WTC11 (cell line): Measurements from ENCODE around the gene DNAH1.

Source experiments
- CREB1 ChIP-seq: sonication (generic); formaldehyde crosslinking; IDR thresholded peaks from 2 replicates; pipeline ENCODE4 v1.8.0; 2023; ENCODE audit warnings: mild to moderate bottlenecking, missing genetic modification reagents
- GABPB1 ChIP-seq: sonication (generic); formaldehyde crosslinking; IDR thresholded peaks from 2 replicates; pipeline ENCODE4 v1.8.1; 2023; ENCODE audit warnings: mild to moderate bottlenecking, missing genetic modification reagents
- GTF2I ChIP-seq: fragments of 250-450 bp; sonication (Bioruptor Pico); conservative IDR thresholded peaks from 2 replicates; pipeline ENCODE4 v1.4.0; 2021; ENCODE audit warnings: mild to moderate bottlenecking
- KAT7 ChIP-seq: sonication (generic); formaldehyde crosslinking; IDR thresholded peaks from 2 replicates; pipeline ENCODE4 v1.8.1; 2023; ENCODE audit warnings: missing genetic modification reagents, mild to moderate bottlenecking, borderline replicate concordance
- NFYB ChIP-seq: sonication (generic); formaldehyde crosslinking; conservative IDR thresholded peaks from 2 replicates; pipeline ENCODE4 v1.8.0; 2022; ENCODE audit warnings: low read depth, missing genetic modification reagents
- SMAD3 ChIP-seq: sonication (generic); formaldehyde crosslinking; IDR thresholded peaks from 2 replicates; pipeline ENCODE4 v1.8.0; 2022; ENCODE audit warnings: missing genetic modification reagents, mild to moderate bottlenecking, borderline replicate concordance
- TCF7 ChIP-seq: sonication (generic); formaldehyde crosslinking; IDR thresholded peaks from 2 replicates; pipeline ENCODE4 v1.8.0; 2022; ENCODE audit warnings: mild to moderate bottlenecking, low read depth, missing genetic modification reagents, moderate library complexity
- TF ChIP-seq, protein P1 (sequence below): sonication (generic); formaldehyde crosslinking; conservative IDR thresholded peaks from 2 replicates; pipeline ENCODE4 v1.8.1; 2022; ENCODE audit warnings: mild to moderate bottlenecking, missing genetic modification reagents
- TF ChIP-seq, protein P2 (sequence below): fragments of 200-600 bp; IDR thresholded peaks from 2 replicates; pipeline ENCODE4 v1.8.0; 2022; ENCODE audit warnings: antibody characterized with exemption
- TF ChIP-seq, protein P3 (sequence below): sonication (generic); formaldehyde crosslinking; IDR thresholded peaks from 2 replicates; pipeline ENCODE4 v1.8.1; 2022; ENCODE audit warnings: low read depth, missing genetic modification reagents, borderline replicate concordance
- TF ChIP-seq, protein P4 (sequence below): sonication (generic); formaldehyde crosslinking; IDR thresholded peaks from 2 replicates; pipeline ENCODE4 v1.8.1; 2023; ENCODE audit warnings: mild to moderate bottlenecking, moderate library complexity, missing genetic modification reagents
- TF ChIP-seq, protein P5 (sequence below): sonication (generic); formaldehyde crosslinking; IDR thresholded peaks from 2 replicates; pipeline ENCODE4 v1.8.1; 2023; ENCODE audit warnings: mild to moderate bottlenecking, missing genetic modification reagents
- TF ChIP-seq, protein P6 (sequence below): sonication (generic); formaldehyde crosslinking; IDR thresholded peaks from 2 replicates; pipeline ENCODE4 v1.8.1; 2023; ENCODE audit warnings: mild to moderate bottlenecking, missing genetic modification reagents, moderate library complexity

DNA sequence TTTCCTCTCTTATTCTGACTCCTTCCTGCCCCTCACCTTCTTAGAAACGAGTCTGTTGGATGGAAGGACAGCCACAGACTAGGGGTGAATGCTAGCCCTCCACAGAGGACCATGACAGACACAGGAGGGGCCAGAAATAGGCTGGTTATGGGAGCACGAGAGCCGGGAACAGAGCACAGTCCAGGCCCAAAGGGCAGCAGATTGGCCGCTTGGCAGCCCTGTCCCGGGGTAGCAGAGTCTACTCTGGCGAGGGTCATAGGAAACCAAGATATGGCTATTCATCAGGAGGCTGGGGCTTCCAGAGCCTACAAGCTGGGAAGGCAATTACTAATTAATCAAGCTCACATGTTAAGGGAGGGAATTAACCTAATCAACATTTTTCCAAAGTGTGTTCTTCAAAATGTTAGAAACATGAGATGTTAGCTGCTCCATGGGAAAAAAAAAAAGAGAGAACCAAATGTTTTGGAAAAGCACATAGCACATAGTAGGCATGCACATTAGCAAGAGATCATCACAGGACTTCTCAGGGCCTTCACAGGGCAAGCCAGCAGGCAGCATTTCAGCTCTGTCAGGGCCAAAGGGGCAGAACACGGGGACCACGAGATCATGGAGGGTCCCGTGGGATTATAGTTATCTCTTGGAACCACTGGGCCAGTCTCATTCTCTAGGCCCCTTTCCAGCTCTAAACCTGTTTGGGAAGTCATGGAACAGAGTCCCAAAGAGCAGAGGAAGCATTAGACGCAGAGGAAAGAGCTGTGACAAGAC lies 115.5 kb downstream of the DNAH1 start:
- TF ChIP-seq, protein P1, sequence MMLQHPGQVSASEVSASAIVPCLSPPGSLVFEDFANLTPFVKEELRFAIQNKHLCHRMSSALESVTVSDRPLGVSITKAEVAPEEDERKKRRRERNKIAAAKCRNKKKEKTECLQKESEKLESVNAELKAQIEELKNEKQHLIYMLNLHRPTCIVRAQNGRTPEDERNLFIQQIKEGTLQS (CRISPR knock-in tag) = no peak
- no peak for TF ChIP-seq GABPB1 (CRISPR knock-in tag)
- TF ChIP-seq, protein P2, sequence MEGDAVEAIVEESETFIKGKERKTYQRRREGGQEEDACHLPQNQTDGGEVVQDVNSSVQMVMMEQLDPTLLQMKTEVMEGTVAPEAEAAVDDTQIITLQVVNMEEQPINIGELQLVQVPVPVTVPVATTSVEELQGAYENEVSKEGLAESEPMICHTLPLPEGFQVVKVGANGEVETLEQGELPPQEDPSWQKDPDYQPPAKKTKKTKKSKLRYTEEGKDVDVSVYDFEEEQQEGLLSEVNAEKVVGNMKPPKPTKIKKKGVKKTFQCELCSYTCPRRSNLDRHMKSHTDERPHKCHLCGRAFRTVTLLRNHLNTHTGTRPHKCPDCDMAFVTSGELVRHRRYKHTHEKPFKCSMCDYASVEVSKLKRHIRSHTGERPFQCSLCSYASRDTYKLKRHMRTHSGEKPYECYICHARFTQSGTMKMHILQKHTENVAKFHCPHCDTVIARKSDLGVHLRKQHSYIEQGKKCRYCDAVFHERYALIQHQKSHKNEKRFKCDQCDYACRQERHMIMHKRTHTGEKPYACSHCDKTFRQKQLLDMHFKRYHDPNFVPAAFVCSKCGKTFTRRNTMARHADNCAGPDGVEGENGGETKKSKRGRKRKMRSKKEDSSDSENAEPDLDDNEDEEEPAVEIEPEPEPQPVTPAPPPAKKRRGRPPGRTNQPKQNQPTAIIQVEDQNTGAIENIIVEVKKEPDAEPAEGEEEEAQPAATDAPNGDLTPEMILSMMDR = no peak
- TF ChIP-seq GTF2I (CRISPR knock-in tag) = no peak
- TF ChIP-seq, protein P3, sequence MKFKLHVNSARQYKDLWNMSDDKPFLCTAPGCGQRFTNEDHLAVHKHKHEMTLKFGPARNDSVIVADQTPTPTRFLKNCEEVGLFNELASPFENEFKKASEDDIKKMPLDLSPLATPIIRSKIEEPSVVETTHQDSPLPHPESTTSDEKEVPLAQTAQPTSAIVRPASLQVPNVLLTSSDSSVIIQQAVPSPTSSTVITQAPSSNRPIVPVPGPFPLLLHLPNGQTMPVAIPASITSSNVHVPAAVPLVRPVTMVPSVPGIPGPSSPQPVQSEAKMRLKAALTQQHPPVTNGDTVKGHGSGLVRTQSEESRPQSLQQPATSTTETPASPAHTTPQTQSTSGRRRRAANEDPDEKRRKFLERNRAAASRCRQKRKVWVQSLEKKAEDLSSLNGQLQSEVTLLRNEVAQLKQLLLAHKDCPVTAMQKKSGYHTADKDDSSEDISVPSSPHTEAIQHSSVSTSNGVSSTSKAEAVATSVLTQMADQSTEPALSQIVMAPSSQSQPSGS = no peak
- TF ChIP-seq, protein P4, sequence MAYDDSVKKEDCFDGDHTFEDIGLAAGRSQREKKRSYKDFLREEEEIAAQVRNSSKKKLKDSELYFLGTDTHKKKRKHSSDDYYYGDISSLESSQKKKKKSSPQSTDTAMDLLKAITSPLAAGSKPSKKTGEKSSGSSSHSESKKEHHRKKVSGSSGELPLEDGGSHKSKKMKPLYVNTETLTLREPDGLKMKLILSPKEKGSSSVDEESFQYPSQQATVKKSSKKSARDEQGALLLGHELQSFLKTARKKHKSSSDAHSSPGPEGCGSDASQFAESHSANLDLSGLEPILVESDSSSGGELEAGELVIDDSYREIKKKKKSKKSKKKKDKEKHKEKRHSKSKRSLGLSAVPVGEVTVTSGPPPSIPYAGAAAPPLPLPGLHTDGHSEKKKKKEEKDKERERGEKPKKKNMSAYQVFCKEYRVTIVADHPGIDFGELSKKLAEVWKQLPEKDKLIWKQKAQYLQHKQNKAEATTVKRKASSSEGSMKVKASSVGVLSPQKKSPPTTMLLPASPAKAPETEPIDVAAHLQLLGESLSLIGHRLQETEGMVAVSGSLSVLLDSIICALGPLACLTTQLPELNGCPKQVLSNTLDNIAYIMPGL (CRISPR knock-in tag) = no peak
- no peak for TF ChIP-seq CREB1 (CRISPR knock-in tag)
- TF ChIP-seq KAT7 (CRISPR knock-in tag) = no peak
- TF ChIP-seq TCF7 = no peak
- TF ChIP-seq SMAD3 = no peak
- no peak for TF ChIP-seq NFYB
- TF ChIP-seq, protein P5, sequence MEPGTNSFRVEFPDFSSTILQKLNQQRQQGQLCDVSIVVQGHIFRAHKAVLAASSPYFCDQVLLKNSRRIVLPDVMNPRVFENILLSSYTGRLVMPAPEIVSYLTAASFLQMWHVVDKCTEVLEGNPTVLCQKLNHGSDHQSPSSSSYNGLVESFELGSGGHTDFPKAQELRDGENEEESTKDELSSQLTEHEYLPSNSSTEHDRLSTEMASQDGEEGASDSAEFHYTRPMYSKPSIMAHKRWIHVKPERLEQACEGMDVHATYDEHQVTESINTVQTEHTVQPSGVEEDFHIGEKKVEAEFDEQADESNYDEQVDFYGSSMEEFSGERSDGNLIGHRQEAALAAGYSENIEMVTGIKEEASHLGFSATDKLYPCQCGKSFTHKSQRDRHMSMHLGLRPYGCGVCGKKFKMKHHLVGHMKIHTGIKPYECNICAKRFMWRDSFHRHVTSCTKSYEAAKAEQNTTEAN = no peak
- TF ChIP-seq, protein P6, sequence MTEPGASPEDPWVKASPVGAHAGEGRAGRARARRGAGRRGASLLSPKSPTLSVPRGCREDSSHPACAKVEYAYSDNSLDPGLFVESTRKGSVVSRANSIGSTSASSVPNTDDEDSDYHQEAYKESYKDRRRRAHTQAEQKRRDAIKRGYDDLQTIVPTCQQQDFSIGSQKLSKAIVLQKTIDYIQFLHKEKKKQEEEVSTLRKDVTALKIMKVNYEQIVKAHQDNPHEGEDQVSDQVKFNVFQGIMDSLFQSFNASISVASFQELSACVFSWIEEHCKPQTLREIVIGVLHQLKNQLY = no peak
